SK-N-SH treated with all-trans-retinoic acid at 6 μM for 48 hours (cell line): Measurements from ENCODE around the gene FUNDC2.

Experiments
- ATAC-seq: fragments of 200-7000 bp; cut with Tn5 transposase; 3 replicates; pipeline ENCODE4 v1.9.1; 2020; ENCODE audit warnings: mild to moderate bottlenecking, moderate library complexity
- ARNTL ChIP-seq: fragments of 450-650 bp; formaldehyde crosslinking; IDR thresholded peaks from 2 replicates; pipeline ENCODE4 v1.5.0; 2020; ENCODE audit warnings: low read depth, mild to moderate bottlenecking, moderate library complexity, borderline replicate concordance
- BACH2 ChIP-seq: fragments of 250-450 bp; sonication (Bioruptor Pico); IDR thresholded peaks from 2 replicates; pipeline ENCODE4 v1.9.0; 2021; ENCODE audit warnings: mild to moderate bottlenecking, borderline replicate concordance
- CSDC2 ChIP-seq: fragments of 250-450 bp; sonication (Bioruptor Pico); IDR thresholded peaks from 2 replicates; pipeline ENCODE4 v1.5.0; 2020; ENCODE audit warnings: mild to moderate bottlenecking, moderate library complexity
- ESRRG ChIP-seq: fragments of 250-450 bp; sonication (Bioruptor Pico); IDR thresholded peaks from 2 replicates; pipeline ENCODE4 v1.6.1; 2021; ENCODE audit warnings: mild to moderate bottlenecking
- GLIS3 ChIP-seq: fragments of 250-450 bp; sonication (Bioruptor Pico); IDR thresholded peaks from 2 replicates; pipeline ENCODE4 v1.5.0; 2020; ENCODE audit warnings: mild to moderate bottlenecking, moderate library complexity
- ISL1 ChIP-seq: fragments of 250-450 bp; sonication (Bioruptor Pico); IDR thresholded peaks from 2 replicates; pipeline ENCODE4 v2.1.2; 2022; ENCODE audit warnings: mild to moderate bottlenecking, moderate library complexity
- OSR1 ChIP-seq: fragments of 250-450 bp; sonication (Bioruptor Pico); IDR thresholded peaks from 2 replicates; pipeline ENCODE4 v1.8.0; 2022; ENCODE audit warnings: moderate library complexity, mild to moderate bottlenecking, inconsistent platforms
- PATZ1 ChIP-seq: fragments of 250-450 bp; sonication (Bioruptor Pico); IDR thresholded peaks from 2 replicates; pipeline ENCODE4 v1.8.0; 2020; ENCODE audit warnings: mild to moderate bottlenecking, moderate library complexity, borderline replicate concordance
- POU6F1 ChIP-seq: fragments of 250-450 bp; sonication (Bioruptor Pico); IDR thresholded peaks from 2 replicates; pipeline ENCODE4 v1.8.0; 2021; ENCODE audit warnings: low read depth, mild to moderate bottlenecking, moderate library complexity, borderline replicate concordance
- PPARA ChIP-seq: fragments of 250-450 bp; sonication (Bioruptor Pico); IDR thresholded peaks from 2 replicates; pipeline ENCODE4 v1.5.0; 2020; ENCODE audit warnings: mild to moderate bottlenecking, borderline replicate concordance
- RARB ChIP-seq: fragments of 250-450 bp; sonication (Bioruptor Pico); IDR thresholded peaks from 2 replicates; pipeline ENCODE4 v1.8.0; 2021; ENCODE audit warnings: mild to moderate bottlenecking, moderate library complexity
- SNAI2 ChIP-seq: fragments of 250-450 bp; sonication (Bioruptor Pico); IDR thresholded peaks from 2 replicates; pipeline ENCODE4 v1.5.0; 2020; ENCODE audit warnings: mild to moderate bottlenecking, moderate library complexity
- TCF4 ChIP-seq: fragments of 250-450 bp; sonication (Bioruptor Pico); IDR thresholded peaks from 2 replicates; pipeline ENCODE4 v1.8.0; 2021; ENCODE audit warnings: mild to moderate bottlenecking, moderate library complexity, borderline replicate concordance
- TOX ChIP-seq: fragments of 250-450 bp; sonication (Bioruptor Pico); IDR thresholded peaks from 2 replicates; pipeline ENCODE4 v1.8.0; 2021; ENCODE audit warnings: mild to moderate bottlenecking, moderate library complexity, borderline replicate concordance
- TSHZ2 ChIP-seq: fragments of 250-450 bp; sonication (Bioruptor Pico); IDR thresholded peaks from 2 replicates; pipeline ENCODE4 v1.5.0; 2020; ENCODE audit warnings: mild to moderate bottlenecking, moderate library complexity
- ZC3H10 ChIP-seq: fragments of 250-450 bp; sonication (Bioruptor Pico); IDR thresholded peaks from 2 replicates; pipeline ENCODE4 v1.5.1; 2021; ENCODE audit warnings: mild to moderate bottlenecking, moderate library complexity
- ZFP3 ChIP-seq: fragments of 250-450 bp; sonication (Bioruptor Pico); IDR thresholded peaks from 2 replicates; pipeline ENCODE4 v1.5.0; 2020; ENCODE audit warnings: mild to moderate bottlenecking, moderate library complexity
- ZFP30 ChIP-seq: fragments of 450-650 bp; formaldehyde crosslinking; IDR thresholded peaks from 2 replicates; pipeline ENCODE4 v1.5.0; 2022; ENCODE audit warnings: mild to moderate bottlenecking, moderate library complexity
- ZNF565 ChIP-seq: fragments of 450-650 bp; formaldehyde crosslinking; conservative IDR thresholded peaks from 2 replicates; pipeline ENCODE4 v1.5.0; 2020; ENCODE audit warnings: low read depth, mild to moderate bottlenecking, moderate library complexity
- ZNF70 ChIP-seq: fragments of 450-650 bp; formaldehyde crosslinking; IDR thresholded peaks from 2 replicates; pipeline ENCODE4 v1.5.0; 2020; ENCODE audit warnings: mild to moderate bottlenecking, moderate library complexity
- TF ChIP-seq, protein P1 (sequence below): fragments of 250-450 bp; sonication (Bioruptor Pico); IDR thresholded peaks from 2 replicates; pipeline ENCODE4 v1.5.1; 2020; ENCODE audit warnings: low read depth, mild to moderate bottlenecking, moderate library complexity

FUNDC2 gene

GRCh38 chrX:155052738-155053498 is 26.3 kb downstream of the FUNDC2 start (continued):
- no peak for TF ChIP-seq POU6F1
- TF ChIP-seq ZC3H10 (CRISPR knock-in tag): no peak
- TF ChIP-seq ZFP30 (CRISPR knock-in tag): no peak
- no peak for TF ChIP-seq ZFP3 (CRISPR knock-in tag)
- TF ChIP-seq ISL1 (CRISPR knock-in tag): no peak

GRCh38 chrX:155053656-155054055 is 27.0 kb downstream of the FUNDC2 start:
- no peak for ATAC-seq

DNA sequence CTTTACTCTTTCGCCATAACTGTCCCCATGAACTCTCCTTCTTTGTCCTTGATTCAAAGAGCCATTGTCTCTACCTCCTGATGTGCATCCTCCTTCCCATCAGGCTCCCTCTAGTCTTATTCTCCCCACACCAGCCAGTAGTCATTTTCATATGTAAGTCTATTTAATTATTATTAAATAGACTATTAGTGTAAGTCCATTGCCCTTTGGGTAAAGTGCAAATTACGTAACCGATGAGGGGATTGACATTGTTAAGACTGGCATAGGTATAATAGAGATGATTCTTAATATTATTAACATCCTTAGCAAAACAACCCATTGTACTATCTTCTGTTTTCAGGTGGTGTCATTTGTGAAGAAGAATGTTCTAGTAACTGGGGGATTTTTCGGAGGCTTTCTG is 27.6 kb downstream of the FUNDC2 start:
- TF ChIP-seq TCF4 (no peak), PATZ1 (no peak), GLIS3 (CRISPR knock-in tag) (no peak), RARB (no peak), ZC3H10 (CRISPR knock-in tag) (no peak), BACH2 (no peak), TSHZ2 (CRISPR knock-in tag) (no peak), ESRRG (CRISPR knock-in tag) (no peak), PPARA (CRISPR knock-in tag) (no peak), SNAI2 (CRISPR knock-in tag) (no peak), OSR1 (no peak), ISL1 (CRISPR knock-in tag) (no peak), CSDC2 (CRISPR knock-in tag) (no peak), TOX (CRISPR knock-in tag) (no peak), ZNF70 (CRISPR knock-in tag) (no peak), ARNTL (no peak), ZFP30 (CRISPR knock-in tag) (no peak), POU6F1 (no peak), ZNF565 (no peak)
- TF ChIP-seq, protein P1, sequence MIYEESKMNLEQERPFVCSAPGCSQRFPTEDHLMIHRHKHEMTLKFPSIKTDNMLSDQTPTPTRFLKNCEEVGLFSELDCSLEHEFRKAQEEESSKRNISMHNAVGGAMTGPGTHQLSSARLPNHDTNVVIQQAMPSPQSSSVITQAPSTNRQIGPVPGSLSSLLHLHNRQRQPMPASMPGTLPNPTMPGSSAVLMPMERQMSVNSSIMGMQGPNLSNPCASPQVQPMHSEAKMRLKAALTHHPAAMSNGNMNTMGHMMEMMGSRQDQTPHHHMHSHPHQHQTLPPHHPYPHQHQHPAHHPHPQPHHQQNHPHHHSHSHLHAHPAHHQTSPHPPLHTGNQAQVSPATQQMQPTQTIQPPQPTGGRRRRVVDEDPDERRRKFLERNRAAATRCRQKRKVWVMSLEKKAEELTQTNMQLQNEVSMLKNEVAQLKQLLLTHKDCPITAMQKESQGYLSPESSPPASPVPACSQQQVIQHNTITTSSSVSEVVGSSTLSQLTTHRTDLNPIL (CRISPR knock-in tag): no peak
- ATAC-seq: no peak

More at GRCh38 chrX:155053656-155054055, 27.0 kb downstream of the FUNDC2 start:
- TF ChIP-seq ESRRG (CRISPR knock-in tag) (no peak), PPARA (CRISPR knock-in tag) (no peak), SNAI2 (CRISPR knock-in tag) (no peak), RARB (no peak), POU6F1 (no peak), TCF4 (no peak), GLIS3 (CRISPR knock-in tag) (no peak)
- TF ChIP-seq, all 23 proteins: peak for 0
